Prostate gland (tissue), 2 donors: ENCODE measurements around the gene ABCC3. TPM values are rescaled to one million over a fixed set of nuclear protein-coding genes. Genes with fewer than 3 reads are reported as not detected.

Source experiments
- DNase-seq: peaks from one replicate; pipeline ENCODE4 v3.0.0-alpha.2; 2019; ENCODE audit warnings: low spot score
- H3K27ac ChIP-seq, 2 donors: fragments of 200-600 bp; sonication (generic); 2 replicates each; pipeline ENCODE4 v1.5.1; 2017 to 2019
- H3K27me3 ChIP-seq: fragments of 200-600 bp; sonication (generic); replicated peaks from 2 replicates; pipeline ENCODE4 v1.5.1; 2019; ENCODE audit not compliant: insufficient read depth
- H3K36me3 ChIP-seq, 2 donors: fragments of 200-600 bp; sonication (generic); 1 replicate in 1 of 2; 2 replicates in 1 of 2; pipeline versions ENCODE4 v1.5.1 to v1.8.1; 2017 to 2019
- H3K4me1 ChIP-seq: fragments of 200-600 bp; sonication (generic); replicated peaks from 2 replicates; pipeline ENCODE4 v1.5.1; 2019
- H3K4me3 ChIP-seq, 2 donors: fragments of 200-600 bp; sonication (generic); 2 replicates each; pipeline ENCODE4 v1.5.1; 2017 to 2019
- H3K9me3 ChIP-seq: fragments of 200-600 bp; sonication (generic); 2 replicates; pipeline ENCODE4 v1.5.1; 2017
- POLR2A ChIP-seq: fragments of 450-650 bp; IDR thresholded peaks from one replicate; pipeline ENCODE4 v1.6.1; 2016; ENCODE audit warnings: antibody characterized with exemption, mild to moderate bottlenecking
- POLR2AphosphoS5 ChIP-seq: sonication (generic); formaldehyde crosslinking; IDR thresholded peaks from one replicate; pipeline ENCODE4 v1.6.1; 2017; ENCODE audit warnings: antibody characterized with exemption
- WGBS: methylation state at CpG from one replicate; pipeline ENCODE4 v1.1.5; 2018; 5-methylcytosine and 5-hydroxymethylcytosine counted together
- intact Hi-C: fragments of 100-400 bp; cut with DNase I; formaldehyde crosslinking; loops from one replicate; pipeline ENCODE4 v1.14.2; 2022
- total RNA-seq, 2 donors: library from RNA; depleted of rRNA; stranded (reverse); fragments of >200 nt; gene quantifications; one replicate each; pipeline ENCODE4 v1.1.0, GENCODE V29; 2016
- TF ChIP-seq, protein P1 (sequence below), 4 experiments: fragments of 200-600 bp in 2 of 4; fragments of 450-650 bp in 2 of 4; sonication (generic) in 2 of 4; IDR thresholded peaks; 1 replicate in 3 of 4; 2 replicates in 1 of 4; pipeline ENCODE4 v1.5.1; 2016 to 2019; ENCODE audit warnings: antibody characterized with exemption in 4 of 4, mild to moderate bottlenecking in 2 of 4, moderate library complexity in 2 of 4

The ABCC3 gene
- total RNA-seq, 2 donors from 2014 or later, result 65.9 to 66.1 TPM

DNA sequence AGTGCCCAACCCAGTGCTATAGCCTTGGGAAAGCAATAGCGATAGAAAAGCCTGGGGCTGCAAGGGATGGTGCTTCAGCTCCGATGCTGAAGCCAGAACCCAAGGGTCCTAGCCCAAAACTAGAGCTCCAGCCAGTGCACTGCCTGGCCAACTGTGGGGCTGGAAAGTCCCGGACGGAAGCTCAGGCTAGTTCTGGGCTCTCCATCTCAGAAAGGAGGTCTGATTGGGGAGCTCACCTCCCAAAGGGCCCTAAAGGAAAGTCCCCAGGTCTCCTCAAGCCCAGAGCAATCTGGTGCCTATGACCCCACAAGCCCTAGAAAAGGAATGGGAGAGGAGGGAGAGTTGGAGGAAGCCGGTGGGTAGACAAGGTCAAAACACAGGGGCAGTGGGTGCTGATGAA is 2.0 kb upstream of the ABCC3 start:
- intact Hi-C loops, result loop anchor here (5.0 kb wide), 2 partner anchors 50 to 65 kb away; no protein-coding TSS in a partner anchor
- H3K36me3 ChIP-seq, result no peaks in the 10 kb centered on the region
- DNase-seq, result no peak
- H3K4me1 ChIP-seq, result no peaks in the 10 kb centered on the region
- no peaks in the 10 kb centered on the region for H3K9me3 ChIP-seq
- TF ChIP-seq, protein P1, sequence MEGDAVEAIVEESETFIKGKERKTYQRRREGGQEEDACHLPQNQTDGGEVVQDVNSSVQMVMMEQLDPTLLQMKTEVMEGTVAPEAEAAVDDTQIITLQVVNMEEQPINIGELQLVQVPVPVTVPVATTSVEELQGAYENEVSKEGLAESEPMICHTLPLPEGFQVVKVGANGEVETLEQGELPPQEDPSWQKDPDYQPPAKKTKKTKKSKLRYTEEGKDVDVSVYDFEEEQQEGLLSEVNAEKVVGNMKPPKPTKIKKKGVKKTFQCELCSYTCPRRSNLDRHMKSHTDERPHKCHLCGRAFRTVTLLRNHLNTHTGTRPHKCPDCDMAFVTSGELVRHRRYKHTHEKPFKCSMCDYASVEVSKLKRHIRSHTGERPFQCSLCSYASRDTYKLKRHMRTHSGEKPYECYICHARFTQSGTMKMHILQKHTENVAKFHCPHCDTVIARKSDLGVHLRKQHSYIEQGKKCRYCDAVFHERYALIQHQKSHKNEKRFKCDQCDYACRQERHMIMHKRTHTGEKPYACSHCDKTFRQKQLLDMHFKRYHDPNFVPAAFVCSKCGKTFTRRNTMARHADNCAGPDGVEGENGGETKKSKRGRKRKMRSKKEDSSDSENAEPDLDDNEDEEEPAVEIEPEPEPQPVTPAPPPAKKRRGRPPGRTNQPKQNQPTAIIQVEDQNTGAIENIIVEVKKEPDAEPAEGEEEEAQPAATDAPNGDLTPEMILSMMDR (IDR thresholded peaks at IDR 0.05), result no peak
- no peak for TF ChIP-seq POLR2A
- no peak for TF ChIP-seq POLR2AphosphoS5
- no peaks in the 10 kb centered on the region for H3K27me3 ChIP-seq
- no peak overlapping the region for H3K27ac ChIP-seq
- 98% methylated on average over 5 of the region's 5 CpGs for WGBS
- no peak overlapping the region for H3K4me3 ChIP-seq

DNA sequence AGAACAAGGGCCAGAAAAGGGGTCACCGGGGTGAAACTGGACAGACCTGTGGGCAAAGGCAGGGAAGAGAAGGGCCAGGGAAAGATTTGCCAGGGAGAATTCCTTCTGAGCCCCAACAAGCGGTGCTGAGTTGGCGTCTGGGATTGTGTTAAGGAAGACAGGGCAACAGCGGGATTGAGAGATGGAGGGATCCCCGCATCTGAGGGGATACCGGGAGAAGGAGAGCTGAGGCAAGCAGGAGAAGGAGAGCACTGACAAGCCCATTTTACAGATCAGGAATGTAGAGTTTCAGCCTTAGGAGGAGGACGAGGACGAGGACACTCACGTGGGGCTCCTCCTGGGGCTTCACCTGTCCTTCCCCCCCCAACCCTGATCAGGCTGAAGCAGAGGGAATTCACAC is 998 bp upstream of the ABCC3 start:
- Histone ChIP-seq H3K4me3 (no peak overlapping the region), H3K36me3 (no peaks in the 10 kb centered on the region), H3K9me3 (no peaks in the 10 kb centered on the region), H3K4me1 (peaks cover 2% of the 10 kb centered on the region), H3K27ac (no peak overlapping the region), H3K27me3 (no peaks in the 10 kb centered on the region)
- intact Hi-C loops, result loop anchor here (5.0 kb wide), 2 partner anchors 49 to 64 kb away; no protein-coding TSS in a partner anchor
- no peak for DNase-seq
- WGBS, result 92% methylated on average over 9 of the region's 9 CpGs
- TF ChIP-seq POLR2AphosphoS5, result no peak

DNA sequence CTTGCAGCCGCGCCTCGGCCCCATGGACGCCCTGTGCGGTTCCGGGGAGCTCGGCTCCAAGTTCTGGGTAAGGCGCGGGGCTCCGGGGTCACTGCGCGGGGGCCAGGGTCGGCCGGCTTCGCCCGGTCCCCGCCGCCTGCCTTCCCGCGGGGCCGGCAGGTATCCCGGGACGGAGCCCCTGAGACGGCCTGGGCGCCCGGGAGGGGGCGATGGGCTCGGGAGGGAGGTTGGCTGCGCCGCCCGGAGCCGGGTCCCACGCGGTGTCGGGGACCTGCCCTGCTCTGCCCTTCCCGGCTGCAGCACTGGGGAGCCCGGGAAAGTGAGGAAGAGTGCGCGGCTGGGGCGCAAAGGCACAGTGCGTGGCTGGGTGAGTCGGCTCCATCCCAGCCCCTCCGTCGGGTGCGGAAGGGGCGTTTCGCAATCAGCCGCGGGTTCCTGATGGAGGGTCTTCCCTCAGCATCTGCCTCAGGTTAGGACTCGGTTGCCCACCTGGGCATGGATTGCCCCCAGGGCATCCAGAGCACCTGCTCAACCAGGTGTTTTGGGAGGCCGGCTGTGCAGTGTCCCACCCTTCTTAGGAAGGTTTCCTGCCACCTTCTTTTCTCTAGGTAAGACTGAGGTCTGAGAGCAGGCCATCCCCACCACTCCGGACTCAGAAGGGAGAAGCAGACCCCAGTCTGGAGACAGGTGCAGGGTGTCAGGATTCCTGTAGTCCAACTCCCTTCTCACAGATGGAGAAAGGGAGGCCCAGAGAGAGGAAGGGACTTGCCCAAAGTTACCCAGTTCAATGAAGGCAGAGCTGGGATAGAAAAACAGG is 442 bp downstream of the ABCC3 start:
- no peaks in the 10 kb centered on the region for H3K9me3 ChIP-seq
- peak overlapping the region in 1 of 2 donors; percentile 33 for H3K27ac ChIP-seq
- 13% methylated on average over 25 of the region's 52 CpGs for WGBS
- H3K36me3 ChIP-seq, result no peaks in the 10 kb centered on the region
- no peaks in the 10 kb centered on the region for H3K27me3 ChIP-seq
- TF ChIP-seq POLR2AphosphoS5, result no peak
- TF ChIP-seq POLR2A, result no peak
- TF ChIP-seq, protein P1 (IDR thresholded peaks at IDR 0.05), result no peak
- H3K4me3 ChIP-seq, result peak overlapping the region; percentile 42 to 51
- peaks cover 9% of the 10 kb centered on the region for H3K4me1 ChIP-seq
- intact Hi-C loops, result loop anchor here (5.0 kb wide), 2 partner anchors 47 to 62 kb away; no protein-coding TSS in a partner anchor
- no peak for DNase-seq

DNA sequence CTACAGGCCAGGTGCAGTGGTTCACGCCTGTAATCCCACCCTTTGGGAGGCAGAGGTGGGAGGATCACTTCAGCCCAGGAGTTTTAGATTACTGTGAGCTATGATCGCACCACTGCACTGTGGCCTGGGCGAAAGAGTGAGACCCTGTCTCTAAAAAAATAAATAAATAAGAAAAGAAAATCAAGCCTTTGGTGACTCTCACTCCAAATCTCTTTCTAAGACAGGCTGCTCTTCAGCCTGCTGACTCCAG is 976 bp downstream of the ABCC3 start:
- intact Hi-C loops, result no loop called here
- peak overlapping the region; percentile 42 to 51 for H3K4me3 ChIP-seq

DNA sequence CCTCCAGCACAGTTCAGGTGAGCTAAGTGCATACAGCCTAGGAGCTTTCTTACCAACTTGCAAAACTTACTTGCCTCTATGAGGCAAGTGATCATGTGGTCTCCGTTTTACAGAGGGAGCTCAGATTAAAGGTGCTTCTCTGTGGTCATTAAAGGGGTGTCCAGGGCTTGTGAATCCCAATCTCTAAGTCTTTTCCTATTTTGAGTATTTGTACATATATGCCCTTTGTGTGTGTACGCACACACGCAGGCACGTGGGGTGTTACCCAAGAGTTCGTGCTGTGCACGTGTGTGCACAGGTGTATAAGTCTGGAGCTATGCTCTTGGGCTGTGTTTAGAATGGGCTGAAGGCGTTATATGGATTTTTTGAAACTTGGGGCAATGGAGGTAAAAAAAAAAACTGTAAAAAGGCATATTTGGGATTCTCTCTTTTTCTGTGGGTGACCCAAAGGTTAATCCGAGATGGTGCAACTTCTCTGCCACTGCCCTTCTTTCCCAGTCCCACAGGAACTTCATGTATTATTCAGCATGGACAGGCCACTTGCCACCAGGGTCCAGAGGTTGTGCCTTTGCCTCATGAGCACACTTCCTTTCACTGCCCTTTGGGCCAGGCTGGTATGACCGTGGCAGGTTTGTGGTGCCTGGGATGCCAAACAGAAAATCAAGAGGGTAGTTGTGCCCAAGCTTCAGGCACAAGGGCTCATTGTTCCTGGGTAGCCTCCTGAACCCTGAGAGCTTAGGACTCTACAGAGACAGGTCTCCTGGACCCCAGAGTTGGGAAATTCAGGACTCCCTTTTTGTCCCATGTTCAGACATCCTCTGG is 1.5 kb downstream of the ABCC3 start:
- intact Hi-C loops, result no loop called here
- Histone ChIP-seq H3K9me3 (no peaks in the 10 kb centered on the region), H3K4me3 (peak overlapping the region; percentile 42 to 51), H3K27me3 (no peaks in the 10 kb centered on the region), H3K4me1 (peaks cover 13% of the 10 kb centered on the region), H3K27ac (no peak overlapping the region), H3K36me3 (no peaks in the 10 kb centered on the region)
- DNase-seq, result no peak
- TF ChIP-seq, protein P1 (IDR thresholded peaks at IDR 0.05), result no peak
- TF ChIP-seq POLR2A, result no peak
- no peak for TF ChIP-seq POLR2AphosphoS5
- 96% methylated on average over 9 of the region's 9 CpGs for WGBS

More for the DNA sequence above, 976 bp downstream of the ABCC3 start:
- WGBS, result 94% methylated on average over 3 of the region's 3 CpGs
- Histone ChIP-seq H3K9me3 (no peaks in the 10 kb centered on the region), H3K36me3 (no peaks in the 10 kb centered on the region), H3K4me1 (peaks cover 9% of the 10 kb centered on the region), H3K27me3 (no peaks in the 10 kb centered on the region), H3K27ac (no peak overlapping the region)
- no peak for TF ChIP-seq POLR2AphosphoS5
- TF ChIP-seq POLR2A, result no peak
- TF ChIP-seq, protein P1 (IDR thresholded peaks at IDR 0.05), result no peak
- no peak for DNase-seq
